Esophagus squamous epithelium (tissue), 4 donors: Measurements from ENCODE around the gene CISD3. TPM values are rescaled to one million over a fixed set of nuclear protein-coding genes. Genes with fewer than 3 reads are reported as not detected.

Experiments
- small RNA-seq, 4 donors: library from RNA; depleted of rRNA; stranded (forward); fragments of <200 nt; gene quantifications; one replicate each; pipeline ENCODE3, GENCODE V24; 2016
- total RNA-seq, 4 donors: library from RNA; depleted of rRNA; stranded (reverse); fragments of >200 nt; gene quantifications; one replicate each; pipeline ENCODE4 v1.1.0, GENCODE V29; 2016

The CISD3 gene
- total RNA-seq, 4 donors from 2014 or later = 4.9 to 8.3 (median 7.8) TPM

Small RNA genes within 50 kb of the gene (small RNA-seq; reads per million reads assigned to genes)
- gene MIR4726 (0 reads per million in 4 donors), gene MIR4734 (0 reads per million in 4 donors), gene RNA5SP440 (0.78 to 8.3 (median 3.5) reads per million in 4 donors), gene RNU6-866P (0 reads per million in 4 donors)

Other genes starting within 250 kb of the CISD3 start
- 1 to 10 TPM in 3 of 4 donors, under 1 TPM in 1; 0.09 to 1.7 (median 1.3) TPM for gene SRCIN1, start 124.4 kb upstream of the CISD3 start, total RNA-seq
- 1 to 10 TPM; 1.8 to 3.2 (median 2.8) TPM for gene EPOP, start 55.4 kb upstream of the CISD3 start, total RNA-seq
- gene MLLT6, start 25.1 kb upstream of the CISD3 start, total RNA-seq = 10 to 100 TPM; 30.6 to 79.7 (median 35.1) TPM
- 10 to 100 TPM in 1 of 4 donors, 1 to 10 TPM in 3; 2.5 to 11.8 (median 3.4) TPM for gene PCGF2, start 18.0 kb downstream of the CISD3 start, total RNA-seq
- gene PSMB3, start 22.4 kb downstream of the CISD3 start, total RNA-seq = 100 to 1,000 TPM; 128 to 177 (median 145) TPM
- gene PIP4K2B, start 69.2 kb downstream of the CISD3 start, total RNA-seq = 10 to 100 TPM; 14.4 to 32.6 (median 24.1) TPM
- gene CWC25, start 95.0 kb downstream of the CISD3 start, total RNA-seq = 10 to 100 TPM in 3 of 4 donors, 1 to 10 TPM in 1; 9.4 to 25.9 (median 16.8) TPM
- 1,000 to 10,000 TPM in 3 of 4 donors, 100 to 1,000 TPM in 1; 998 to 2,109 (median 1,205) TPM for gene RPL23, start 123.4 kb downstream of the CISD3 start, total RNA-seq
- gene LASP1, start 139.7 kb downstream of the CISD3 start, total RNA-seq = 10 to 100 TPM; 44.3 to 66.0 (median 51.9) TPM
- not detected for gene FBXO47, start 237.1 kb downstream of the CISD3 start, total RNA-seq